Measurements from ENCODE around the gene EFR3B.

The EFR3B gene

DNA sequence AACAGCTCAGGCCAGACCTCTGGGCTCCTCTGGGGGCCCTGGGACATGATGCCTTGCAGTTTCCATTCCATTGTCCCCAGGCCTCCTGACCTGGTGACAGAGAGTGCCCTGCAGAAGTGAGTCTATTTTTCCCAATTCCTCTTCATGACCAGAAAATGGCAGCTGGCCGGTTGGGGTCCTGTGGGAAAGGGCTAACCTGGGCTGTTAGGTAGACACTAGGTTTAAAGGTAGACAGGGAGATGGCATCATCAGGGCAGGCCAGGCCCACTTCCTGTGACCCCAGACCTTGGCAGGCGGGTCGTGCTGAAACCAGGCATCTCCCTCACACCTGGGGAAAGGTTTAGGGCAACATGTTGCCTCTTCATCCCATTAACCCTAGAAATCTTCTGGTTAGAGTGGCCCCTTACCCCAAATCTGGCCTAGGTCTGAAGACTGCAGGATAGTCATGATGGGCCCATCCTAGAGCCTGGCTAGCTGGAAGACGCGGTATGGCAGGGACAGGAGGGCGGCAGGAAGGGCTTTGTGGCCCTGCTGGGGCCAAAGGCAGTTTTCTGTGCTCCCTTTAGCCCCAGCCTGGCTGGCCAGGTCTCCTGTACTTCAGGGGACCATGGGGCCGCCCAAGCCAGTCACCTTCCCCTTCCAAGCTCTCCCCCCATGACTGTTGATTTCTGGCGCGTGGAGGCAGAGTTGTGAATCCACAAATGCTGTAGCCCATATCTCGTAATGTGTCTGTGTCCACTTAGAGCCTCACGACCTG, 116.4 kb downstream of the EFR3B start:
- Histone ChIP-seq H3K27ac (ENCODE audit: extremely low read depth, low read depth, low read length) (no peak overlapping the region), H3K9me3 (ENCODE audit: control insufficient read depth, insufficient read depth, low read depth, low read length) (no peaks in the 10 kb centered on the region), H3K36me3 (ENCODE audit: control insufficient read depth in 2 of 2, insufficient read depth in 1 of 2, low read length in 2 of 2) (no peaks in the 10 kb centered on the region), H3K4me1 (ENCODE audit: control insufficient read depth, insufficient read depth, low read length) (no peaks in the 10 kb centered on the region), H3K4me3 (ENCODE audit: low read depth, low read length) (no peak overlapping the region)
- ChIA-PET CTCF (interaction anchor here (0.7 kb wide), 1 partner anchor 180 kb away, joined by 3 read pairs; no protein-coding TSS in a partner anchor), POLR2A (no interaction called here)
- TF ChIP-seq, protein P1, sequence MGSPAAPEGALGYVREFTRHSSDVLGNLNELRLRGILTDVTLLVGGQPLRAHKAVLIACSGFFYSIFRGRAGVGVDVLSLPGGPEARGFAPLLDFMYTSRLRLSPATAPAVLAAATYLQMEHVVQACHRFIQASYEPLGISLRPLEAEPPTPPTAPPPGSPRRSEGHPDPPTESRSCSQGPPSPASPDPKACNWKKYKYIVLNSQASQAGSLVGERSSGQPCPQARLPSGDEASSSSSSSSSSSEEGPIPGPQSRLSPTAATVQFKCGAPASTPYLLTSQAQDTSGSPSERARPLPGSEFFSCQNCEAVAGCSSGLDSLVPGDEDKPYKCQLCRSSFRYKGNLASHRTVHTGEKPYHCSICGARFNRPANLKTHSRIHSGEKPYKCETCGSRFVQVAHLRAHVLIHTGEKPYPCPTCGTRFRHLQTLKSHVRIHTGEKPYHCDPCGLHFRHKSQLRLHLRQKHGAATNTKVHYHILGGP (tag by site-specific recombination; IDR thresholded peaks at IDR 0.05): no peak
- TF ChIP-seq, protein P2, sequence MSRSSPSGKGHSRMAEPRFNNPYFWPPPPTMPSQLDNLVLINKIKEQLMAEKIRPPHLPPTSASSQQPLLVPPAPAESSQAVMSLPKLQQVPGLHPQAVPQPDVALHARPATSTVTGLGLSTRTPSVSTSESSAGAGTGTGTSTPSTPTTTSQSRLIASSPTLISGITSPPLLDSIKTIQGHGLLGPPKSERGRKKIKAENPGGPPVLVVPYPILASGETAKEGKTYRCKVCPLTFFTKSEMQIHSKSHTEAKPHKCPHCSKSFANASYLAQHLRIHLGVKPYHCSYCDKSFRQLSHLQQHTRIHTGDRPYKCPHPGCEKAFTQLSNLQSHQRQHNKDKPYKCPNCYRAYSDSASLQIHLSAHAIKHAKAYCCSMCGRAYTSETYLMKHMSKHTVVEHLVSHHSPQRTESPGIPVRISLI (tag by site-specific recombination; IDR thresholded peaks at IDR 0.05): no peak
- no peak for TF ChIP-seq ZBTB8A (tag by site-specific recombination; IDR thresholded peaks at IDR 0.05)
- TF ChIP-seq ZNF335 (tag by site-specific recombination; conservative IDR thresholded peaks at IDR 0.05): no peak
- no peak for TF ChIP-seq ZNF140 (tag by site-specific recombination; IDR thresholded peaks at IDR 0.05)
- no peak for TF ChIP-seq ZNF248 (tag by site-specific recombination; IDR thresholded peaks at IDR 0.05)

DNA sequence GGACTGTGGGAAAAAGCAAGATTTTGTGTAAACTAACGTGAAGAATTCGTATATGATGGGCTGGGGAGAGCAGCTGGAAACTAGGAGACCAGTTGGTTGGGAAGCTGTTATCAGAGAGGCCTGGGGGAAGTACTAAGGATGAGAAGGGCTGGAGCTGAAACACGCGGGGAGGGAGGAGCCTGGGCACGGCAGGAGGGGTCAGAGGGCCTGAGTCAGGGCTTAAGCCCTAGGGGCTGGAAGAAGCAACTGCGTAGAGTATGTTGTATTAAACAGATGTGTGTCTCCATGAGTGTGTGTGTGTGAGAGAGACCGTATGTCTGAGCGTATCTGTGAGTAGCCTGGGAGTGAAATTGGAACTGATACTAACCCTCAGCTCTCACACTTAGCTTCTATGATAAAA, 118.1 kb downstream of the EFR3B start:
- H3K36me3 ChIP-seq (ENCODE audit: control insufficient read depth in 2 of 2, insufficient read depth in 1 of 2, low read length in 2 of 2): no peaks in the 10 kb centered on the region
- no peaks in the 10 kb centered on the region for H3K4me1 ChIP-seq (ENCODE audit: control insufficient read depth, insufficient read depth, low read length)
- TF ChIP-seq, protein P3, sequence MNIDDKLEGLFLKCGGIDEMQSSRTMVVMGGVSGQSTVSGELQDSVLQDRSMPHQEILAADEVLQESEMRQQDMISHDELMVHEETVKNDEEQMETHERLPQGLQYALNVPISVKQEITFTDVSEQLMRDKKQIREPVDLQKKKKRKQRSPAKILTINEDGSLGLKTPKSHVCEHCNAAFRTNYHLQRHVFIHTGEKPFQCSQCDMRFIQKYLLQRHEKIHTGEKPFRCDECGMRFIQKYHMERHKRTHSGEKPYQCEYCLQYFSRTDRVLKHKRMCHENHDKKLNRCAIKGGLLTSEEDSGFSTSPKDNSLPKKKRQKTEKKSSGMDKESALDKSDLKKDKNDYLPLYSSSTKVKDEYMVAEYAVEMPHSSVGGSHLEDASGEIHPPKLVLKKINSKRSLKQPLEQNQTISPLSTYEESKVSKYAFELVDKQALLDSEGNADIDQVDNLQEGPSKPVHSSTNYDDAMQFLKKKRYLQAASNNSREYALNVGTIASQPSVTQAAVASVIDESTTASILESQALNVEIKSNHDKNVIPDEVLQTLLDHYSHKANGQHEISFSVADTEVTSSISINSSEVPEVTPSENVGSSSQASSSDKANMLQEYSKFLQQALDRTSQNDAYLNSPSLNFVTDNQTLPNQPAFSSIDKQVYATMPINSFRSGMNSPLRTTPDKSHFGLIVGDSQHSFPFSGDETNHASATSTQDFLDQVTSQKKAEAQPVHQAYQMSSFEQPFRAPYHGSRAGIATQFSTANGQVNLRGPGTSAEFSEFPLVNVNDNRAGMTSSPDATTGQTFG (tag by site-specific recombination; IDR thresholded peaks at IDR 0.05; ENCODE audit: borderline replicate concordance): no peak
- peak; percentile 59 for TF ChIP-seq ZNF341 (tag by site-specific recombination; IDR thresholded peaks at IDR 0.05; ENCODE audit: low read depth)
- no peak for TF ChIP-seq ZNF558 (tag by site-specific recombination; IDR thresholded peaks at IDR 0.05)
- no peak for TF ChIP-seq ZNF600 (tag by site-specific recombination; IDR thresholded peaks at IDR 0.05)
- TF ChIP-seq PRDM1 (tag by site-specific recombination; IDR thresholded peaks at IDR 0.05): no peak
- POLR2A ChIA-PET: no interaction called here
- CTCF ChIA-PET: interaction anchor here (0.9 kb wide), 1 partner anchor 12 kb away, joined by 3 read pairs; no protein-coding TSS in a partner anchor
- no peaks in the 10 kb centered on the region for H3K9me3 ChIP-seq (ENCODE audit: control insufficient read depth, insufficient read depth, low read depth, low read length)
- no peak overlapping the region for H3K4me3 ChIP-seq (ENCODE audit: low read depth, low read length)
- H3K27ac ChIP-seq (ENCODE audit: extremely low read depth, low read depth, low read length): no peak overlapping the region

DNA sequence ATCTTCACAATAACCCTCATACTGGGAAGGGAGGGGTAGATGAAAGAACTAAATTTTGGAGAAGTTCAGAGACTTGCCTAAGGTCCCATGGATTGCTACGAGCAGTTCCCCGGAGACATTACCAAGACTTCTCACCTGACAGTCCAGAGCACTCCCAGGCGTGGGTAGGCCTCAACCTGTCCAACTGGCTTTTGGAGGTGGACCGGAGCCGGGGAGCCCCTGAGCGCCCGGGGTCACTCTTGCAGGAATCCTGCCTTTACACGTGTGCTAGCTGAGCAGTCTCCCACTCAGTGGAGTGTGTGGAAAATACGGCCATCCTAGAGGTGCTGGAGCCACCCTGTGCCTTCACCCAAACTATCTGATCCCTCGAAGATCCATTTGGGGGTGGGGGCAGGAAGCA, 118.5 kb downstream of the EFR3B start:
- ChIA-PET CTCF (interaction anchor here (0.9 kb wide), 1 partner anchor 12 kb away, joined by 3 read pairs; no protein-coding TSS in a partner anchor), POLR2A (no interaction called here)
- Histone ChIP-seq H3K4me3 (ENCODE audit: low read depth, low read length) (no peak overlapping the region), H3K27ac (ENCODE audit: extremely low read depth, low read depth, low read length) (no peak overlapping the region), H3K9me3 (ENCODE audit: control insufficient read depth, insufficient read depth, low read depth, low read length) (no peaks in the 10 kb centered on the region), H3K4me1 (ENCODE audit: control insufficient read depth, insufficient read depth, low read length) (no peaks in the 10 kb centered on the region), H3K36me3 (ENCODE audit: control insufficient read depth in 2 of 2, insufficient read depth in 1 of 2, low read length in 2 of 2) (no peaks in the 10 kb centered on the region)
- TF ChIP-seq ZNF2 (tag by site-specific recombination; IDR thresholded peaks at IDR 0.05) (no peak), GLI4 (tag by site-specific recombination; IDR thresholded peaks at IDR 0.05) (no peak), ZNF24 (tag by site-specific recombination; IDR thresholded peaks at IDR 0.05) (no peak), REPIN1 (tag by site-specific recombination; IDR thresholded peaks at IDR 0.05; ENCODE audit: low read depth) (no peak), ZNF169 (tag by site-specific recombination; IDR thresholded peaks at IDR 0.05) (no peak), HOXD13 (CRISPR knock-in tag; IDR thresholded peaks at IDR 0.05; ENCODE audit: borderline replicate concordance) (no peak), ZNF366 (tag by site-specific recombination; conservative IDR thresholded peaks at IDR 0.05) (no peak)
- TF ChIP-seq, protein P4, sequence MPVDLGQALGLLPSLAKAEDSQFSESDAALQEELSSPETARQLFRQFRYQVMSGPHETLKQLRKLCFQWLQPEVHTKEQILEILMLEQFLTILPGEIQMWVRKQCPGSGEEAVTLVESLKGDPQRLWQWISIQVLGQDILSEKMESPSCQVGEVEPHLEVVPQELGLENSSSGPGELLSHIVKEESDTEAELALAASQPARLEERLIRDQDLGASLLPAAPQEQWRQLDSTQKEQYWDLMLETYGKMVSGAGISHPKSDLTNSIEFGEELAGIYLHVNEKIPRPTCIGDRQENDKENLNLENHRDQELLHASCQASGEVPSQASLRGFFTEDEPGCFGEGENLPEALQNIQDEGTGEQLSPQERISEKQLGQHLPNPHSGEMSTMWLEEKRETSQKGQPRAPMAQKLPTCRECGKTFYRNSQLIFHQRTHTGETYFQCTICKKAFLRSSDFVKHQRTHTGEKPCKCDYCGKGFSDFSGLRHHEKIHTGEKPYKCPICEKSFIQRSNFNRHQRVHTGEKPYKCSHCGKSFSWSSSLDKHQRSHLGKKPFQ (tag by site-specific recombination; IDR thresholded peaks at IDR 0.05): no peak
- TF ChIP-seq, protein P5, sequence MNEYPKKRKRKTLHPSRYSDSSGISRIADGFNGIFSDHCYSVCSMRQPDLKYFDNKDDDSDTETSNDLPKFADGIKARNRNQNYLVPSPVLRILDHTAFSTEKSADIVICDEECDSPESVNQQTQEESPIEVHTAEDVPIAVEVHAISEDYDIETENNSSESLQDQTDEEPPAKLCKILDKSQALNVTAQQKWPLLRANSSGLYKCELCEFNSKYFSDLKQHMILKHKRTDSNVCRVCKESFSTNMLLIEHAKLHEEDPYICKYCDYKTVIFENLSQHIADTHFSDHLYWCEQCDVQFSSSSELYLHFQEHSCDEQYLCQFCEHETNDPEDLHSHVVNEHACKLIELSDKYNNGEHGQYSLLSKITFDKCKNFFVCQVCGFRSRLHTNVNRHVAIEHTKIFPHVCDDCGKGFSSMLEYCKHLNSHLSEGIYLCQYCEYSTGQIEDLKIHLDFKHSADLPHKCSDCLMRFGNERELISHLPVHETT (tag by site-specific recombination; IDR thresholded peaks at IDR 0.05): no peak
- TF ChIP-seq, protein P2 (tag by site-specific recombination; IDR thresholded peaks at IDR 0.05): no peak
